NCI-H1105 (cell line): ENCODE data around the gene RIPK3.
"Not testable (repeated sequence)": the region's sequence is repeated elsewhere in the genome, so short reads cannot be mapped to it uniquely, and the experiment has no call there.

Experiments used
- DNase-seq: peaks from one replicate; lab custom pipeline; 2025; lab: John Stamatoyannopoulos, UW

The RIPK3 gene

DNA sequence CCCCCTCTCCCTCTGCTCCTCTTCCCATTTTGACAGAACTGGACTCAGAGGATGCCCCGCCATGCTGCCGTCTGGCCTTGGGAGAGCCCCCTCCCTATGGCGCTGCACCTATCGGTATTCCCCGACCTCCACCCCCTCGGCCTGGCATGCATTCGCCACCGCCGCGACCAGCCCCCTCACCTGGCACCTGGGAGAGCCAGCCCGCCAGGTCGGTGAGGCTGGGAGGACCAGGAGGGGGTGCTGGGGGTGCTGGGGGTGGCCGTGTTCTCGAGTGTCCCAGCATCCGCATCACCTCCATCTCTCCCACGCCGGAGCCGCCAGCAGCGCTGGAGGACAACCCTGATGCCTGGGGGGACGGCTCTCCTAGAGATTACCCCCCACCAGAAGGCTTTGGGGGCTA lies 29.7 kb upstream of the RIPK3 start:
- no peak for DNase-seq

- peak; percentile 52 for DNase-seq
These were observed 28.9 kb upstream of the RIPK3 start for GRCh38 chr14:24368562-24369252.

DNA sequence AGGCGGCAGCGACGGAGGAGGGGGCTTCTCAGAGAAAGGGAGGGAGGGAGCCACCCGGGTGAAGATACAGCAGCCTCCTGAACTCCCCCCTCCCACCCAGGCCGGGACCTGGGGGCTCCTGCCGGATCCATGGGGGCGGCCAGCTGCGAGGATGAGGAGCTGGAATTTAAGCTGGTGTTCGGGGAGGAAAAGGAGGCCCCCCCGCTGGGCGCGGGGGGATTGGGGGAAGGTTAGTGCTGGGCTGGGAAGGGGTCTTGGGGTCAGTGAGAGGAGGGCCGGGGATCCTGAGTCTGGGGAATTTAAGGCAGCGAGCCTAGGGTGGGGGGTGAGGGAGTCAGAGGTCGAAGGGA lies 28.4 kb upstream of the RIPK3 start:
- no peak for DNase-seq

DNA sequence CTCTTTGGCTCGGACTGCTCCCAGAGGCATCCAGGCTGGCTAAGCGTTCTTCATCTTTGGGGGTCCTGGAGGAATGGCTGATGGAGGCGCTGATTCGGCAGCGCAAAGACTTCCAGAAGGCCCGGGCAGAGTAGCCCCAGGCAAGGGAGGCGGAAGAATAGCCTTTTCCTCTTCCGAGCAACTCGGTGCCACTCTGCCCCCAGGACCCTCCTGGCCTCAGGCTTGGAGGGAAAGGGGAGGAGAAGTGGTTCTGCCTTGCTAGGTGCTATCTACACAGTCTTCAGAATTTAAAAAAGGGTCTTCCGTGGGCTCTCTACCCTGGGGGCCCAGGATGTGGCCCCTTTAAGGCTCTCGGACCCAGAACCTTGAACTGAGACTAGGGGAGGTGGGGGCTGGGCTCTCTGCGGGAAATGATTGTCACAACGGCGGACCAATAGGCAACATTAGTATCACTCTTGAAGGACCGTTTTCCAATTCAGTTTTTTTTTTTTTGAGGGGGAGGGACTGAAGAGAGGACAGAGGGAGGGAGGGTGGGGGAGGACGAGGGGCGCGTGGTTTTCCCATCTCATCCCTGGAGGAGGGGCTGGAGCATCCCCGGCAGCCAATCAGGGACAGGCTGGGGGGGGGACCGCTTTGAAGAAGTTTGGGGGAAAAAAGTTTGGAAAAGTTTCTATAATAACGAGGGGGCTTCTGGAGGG lies 27.9 kb upstream of the RIPK3 start, which contains the start of gene NFATC4:
Gene NFATC4 (plus strand): TSS at position 671 of the 698 bp plus-strand sequence. CDS start 157 bp downstream, outside the sequence.
- DNase-seq = peak; percentile 96

GRCh38 chr14:24366721-24367513 lies 27.1 kb upstream of the RIPK3 start:
- peak; percentile 99 for DNase-seq

GRCh38 chr14:24366413-24366720 lies 26.6 kb upstream of the RIPK3 start:
- DNase-seq = no peak

GRCh38 chr14:24365600-24366412 lies 26.0 kb upstream of the RIPK3 start:
- peak; percentile 83 for DNase-seq

DNA sequence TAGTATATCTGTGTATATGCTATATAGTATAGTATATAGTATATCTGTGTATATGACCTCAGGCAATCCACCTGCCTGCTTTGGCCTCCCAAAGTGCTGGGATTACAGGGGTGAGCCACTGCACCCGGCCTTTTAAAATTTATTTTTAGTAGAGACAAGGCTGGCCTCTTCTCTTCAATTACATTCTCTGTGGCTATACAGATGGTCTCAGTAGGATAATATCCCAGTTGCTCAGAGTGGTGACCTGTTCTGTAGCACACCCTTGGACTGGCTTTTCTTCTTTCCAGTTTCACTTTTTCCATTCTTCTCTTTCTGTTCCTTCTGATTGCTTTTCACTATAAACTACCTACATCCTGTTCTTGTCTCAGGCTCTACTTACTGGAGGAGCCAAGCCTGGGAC lies 25.1 kb upstream of the RIPK3 start:
- DNase-seq = no peak

- DNase-seq = no peak
These were observed 23.6 kb upstream of the RIPK3 start for GRCh38 chr14:24363401-24363800.

- DNase-seq = no peak
These were observed 22.6 kb upstream of the RIPK3 start for GRCh38 chr14:24362241-24362960.

- DNase-seq = no peak
These were observed 21.5 kb upstream of the RIPK3 start for GRCh38 chr14:24361326-24361725.

GRCh38 chr14:24360281-24360680 lies 20.5 kb upstream of the RIPK3 start:
- no peak for DNase-seq

DNA sequence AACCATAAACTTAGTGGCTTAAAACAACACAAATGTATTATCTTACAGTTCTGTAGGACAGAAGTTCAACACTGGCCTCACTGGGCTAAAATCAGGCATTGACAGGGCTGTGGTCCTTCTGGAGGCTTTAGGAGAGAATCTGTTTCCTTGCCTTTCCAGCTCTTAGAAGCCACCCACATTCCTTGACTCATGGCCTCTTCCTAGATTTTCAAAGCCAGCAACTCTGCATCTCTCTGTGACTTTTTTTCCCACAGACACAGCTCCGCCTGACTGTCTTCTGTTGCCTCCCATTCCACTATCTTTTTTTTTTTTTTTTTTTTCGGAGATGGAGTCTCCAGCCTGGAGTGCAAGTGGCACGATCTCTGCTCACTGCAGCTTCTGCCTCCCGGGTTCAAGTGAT lies 16.4 kb upstream of the RIPK3 start:
- no peak for DNase-seq

DNA sequence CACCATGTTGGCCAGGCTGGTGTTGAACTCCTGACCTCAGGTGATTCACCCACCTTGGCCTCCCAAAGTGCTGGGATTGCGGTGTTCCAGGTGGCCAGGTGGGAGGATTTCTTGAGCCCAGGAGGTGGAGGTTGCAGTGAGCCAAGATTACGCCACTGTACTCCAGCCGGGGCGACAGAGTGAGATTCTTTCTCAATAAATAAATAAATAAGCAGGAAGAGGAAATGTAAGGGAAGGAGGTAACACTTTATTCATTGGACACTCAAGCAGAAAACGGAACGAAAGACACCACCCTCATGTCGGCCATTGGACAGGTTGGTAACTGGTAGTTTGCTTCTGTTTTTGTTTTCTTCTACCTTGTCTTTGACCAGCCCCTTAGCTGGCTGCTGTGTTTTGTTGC lies 15.2 kb upstream of the RIPK3 start:
- no peak for DNase-seq

DNA sequence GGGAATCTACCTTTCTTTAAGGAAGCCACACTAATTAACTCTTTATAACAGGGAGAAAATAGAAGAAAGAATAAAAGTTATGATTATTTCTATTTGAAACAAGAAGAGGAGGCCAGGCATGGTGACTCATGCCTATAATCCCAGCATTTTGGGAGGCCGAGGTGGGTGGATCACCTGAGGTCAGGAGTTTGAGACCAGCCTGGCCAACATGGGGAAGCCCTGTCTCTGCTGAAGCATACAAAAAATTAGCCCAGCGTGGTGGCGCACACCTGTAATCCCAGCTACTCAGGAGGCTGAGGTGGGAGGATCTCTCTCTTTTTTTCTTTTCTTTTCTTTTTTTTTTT lies 14.7 kb upstream of the RIPK3 start:
- DNase-seq = not testable (repeated sequence)

DNA sequence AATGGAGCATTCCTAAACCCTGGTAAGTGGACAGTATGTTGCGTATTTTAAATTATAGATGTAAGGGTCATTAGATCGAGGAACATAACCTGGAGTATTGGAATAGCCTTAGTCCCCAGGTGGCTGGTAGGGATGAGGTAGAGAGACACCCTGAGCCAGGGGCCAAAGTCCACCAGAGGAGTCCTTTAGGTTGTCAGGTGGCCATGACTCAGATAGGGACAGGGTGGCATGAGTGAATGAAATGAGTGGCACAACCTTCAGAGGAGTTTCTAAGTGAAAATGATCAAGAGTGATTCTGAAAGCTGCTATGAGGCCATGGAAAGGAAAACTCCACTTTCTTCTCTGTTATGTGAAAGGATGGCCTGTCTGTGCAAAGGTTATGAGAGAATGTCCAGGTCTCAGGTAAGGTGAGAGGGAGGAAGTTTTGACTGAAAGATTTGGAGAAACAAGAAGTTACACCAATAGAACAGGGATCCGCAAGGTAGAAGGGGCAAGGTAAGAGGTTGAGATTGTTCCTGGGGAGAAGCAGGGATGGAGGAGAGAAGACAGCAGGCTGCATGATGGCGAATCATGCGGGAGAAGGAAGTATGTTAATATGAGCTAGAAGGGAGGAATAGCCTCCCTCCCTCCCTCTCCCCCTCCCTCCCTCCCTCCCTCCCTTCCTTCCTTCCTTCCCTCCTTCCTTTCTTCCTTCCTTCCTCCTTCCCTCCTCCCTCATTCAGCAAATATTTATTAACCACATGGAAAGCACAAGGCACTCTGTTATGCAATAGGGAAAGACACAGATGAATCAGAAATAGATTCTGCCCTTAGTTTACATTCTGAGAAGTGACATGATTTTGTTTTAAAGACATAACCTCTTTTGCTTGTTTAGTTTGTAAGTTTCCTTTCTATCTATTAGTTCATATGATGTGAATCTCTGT lies 14.0 kb upstream of the RIPK3 start:
- DNase-seq = no peak

DNA sequence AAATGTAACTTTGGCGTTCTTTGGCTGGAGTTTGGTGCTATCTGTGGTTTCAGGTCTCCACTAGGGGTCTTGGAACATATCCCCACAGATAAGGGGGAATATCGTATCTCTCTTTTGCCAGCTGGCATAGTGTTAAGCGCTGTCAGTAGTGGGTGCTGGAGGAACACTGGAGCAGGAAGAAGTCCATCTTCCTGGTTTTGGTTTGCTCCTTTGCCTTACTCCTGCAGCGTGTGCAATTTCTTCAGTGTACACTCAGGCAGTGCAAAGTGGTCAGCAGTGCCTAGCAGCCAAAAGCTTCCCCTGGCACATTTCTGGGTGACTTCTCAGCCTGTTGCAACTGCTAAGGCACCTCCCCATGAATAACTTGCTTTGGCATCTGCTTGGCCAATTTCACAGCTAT lies 11.7 kb upstream of the RIPK3 start:
- no peak for DNase-seq

DNA sequence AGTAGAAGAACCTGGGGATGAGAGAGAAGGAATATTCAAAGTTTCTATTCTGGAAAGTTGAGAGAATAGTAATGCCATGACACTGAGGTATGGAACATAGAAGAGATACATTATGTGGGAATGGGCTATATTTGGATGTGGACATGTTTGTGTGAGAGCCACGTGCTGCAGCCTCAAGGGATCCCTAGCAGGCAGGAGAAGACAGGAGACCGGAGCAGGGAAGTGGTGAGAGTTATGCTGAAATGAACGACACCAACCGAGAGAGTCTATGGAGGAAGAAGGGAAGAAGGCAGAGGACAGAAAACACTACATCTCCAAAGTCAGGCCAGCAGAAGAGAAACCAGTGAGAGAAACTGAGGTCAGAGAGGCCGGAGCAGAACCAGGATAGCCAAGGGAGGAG lies 10.0 kb upstream of the RIPK3 start:
- DNase-seq = no peak

DNA sequence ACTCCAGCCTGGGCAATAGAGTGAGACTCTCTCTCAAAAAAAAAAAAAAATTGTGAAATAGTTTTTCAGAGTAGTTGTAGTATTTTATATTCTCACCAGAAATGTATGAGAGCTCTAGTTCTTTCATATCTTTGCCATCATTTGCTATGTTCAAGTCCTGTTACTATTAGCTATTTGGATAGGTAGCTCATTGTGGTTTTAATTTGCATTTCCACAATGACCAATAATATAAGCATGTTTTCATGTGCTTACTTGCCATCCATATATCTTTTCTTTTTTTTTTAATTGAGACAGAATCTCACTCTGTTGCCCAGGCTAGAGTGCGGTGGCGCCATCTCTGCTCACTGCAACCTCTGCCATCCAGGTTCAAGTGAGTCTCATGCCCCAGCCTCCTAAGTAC lies 8.4 kb upstream of the RIPK3 start:
- DNase-seq = no peak

DNA sequence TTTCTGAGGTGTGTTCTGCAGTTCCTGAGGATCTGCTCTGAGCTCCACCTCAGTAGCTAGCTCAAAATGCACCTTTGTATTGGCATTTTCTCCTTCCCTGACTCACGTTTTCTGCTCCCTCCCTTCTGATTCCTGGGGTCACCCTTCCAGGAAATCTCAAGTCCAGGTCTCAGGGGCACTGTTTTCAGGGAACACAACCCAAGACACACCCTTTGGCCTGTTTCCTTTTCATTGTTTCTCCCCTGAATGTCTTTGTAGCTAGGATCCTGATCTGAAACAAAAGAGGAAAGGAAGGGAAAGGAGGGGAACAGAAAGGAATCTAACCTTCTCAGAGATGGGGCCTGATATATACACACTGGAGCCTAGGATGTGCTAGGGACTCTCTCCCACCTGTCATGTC lies 7.3 kb upstream of the RIPK3 start:
- DNase-seq = no peak
